ENCODE results near the gene PTAFR. TPM values are rescaled to one million over a fixed set of nuclear protein-coding genes. Genes with fewer than 3 reads are reported as not detected.
A peak's percentile ranks its signal among the peaks of the same experiment; 100 is the strongest.

Gene PTAFR
- total and polyA plus RNA-seq, 2 of the 8 experiments (the other 6 are each of a cell fraction or from before 2014, with no cell fraction given): 1.2 to 4.9 TPM

DNA sequence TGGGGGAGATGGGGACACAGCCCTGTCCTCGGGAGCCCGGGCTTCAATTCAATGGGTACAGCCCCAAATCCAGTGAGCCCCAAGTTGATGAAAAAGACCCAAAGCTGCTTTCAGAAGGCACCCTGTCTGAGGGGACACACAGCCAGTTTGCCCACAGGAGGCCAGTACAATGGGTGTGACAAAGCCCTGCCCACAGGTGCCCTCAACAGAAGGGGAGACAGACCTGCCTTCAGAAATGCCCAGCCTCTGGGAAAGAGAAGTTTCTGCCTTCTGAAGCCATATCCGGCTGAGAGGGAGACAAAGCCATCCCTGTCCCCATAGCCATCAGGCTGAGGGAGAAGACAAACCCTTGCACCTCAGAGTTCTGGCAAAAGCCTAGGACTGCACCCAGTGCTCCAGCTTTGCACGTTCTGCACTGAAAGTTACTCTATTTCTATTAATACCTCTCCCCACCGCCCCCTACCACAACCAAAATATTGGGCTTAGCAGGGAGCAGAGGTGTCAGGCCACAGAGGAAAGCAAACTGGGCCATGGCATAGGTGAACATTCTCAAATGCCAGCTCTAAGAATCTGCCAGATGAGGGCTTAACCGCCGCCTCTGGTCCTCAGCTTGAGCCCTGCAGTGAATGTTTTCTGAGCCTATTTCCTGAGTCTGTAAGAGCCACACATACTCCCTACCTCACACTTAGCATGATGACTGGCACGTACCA is 18.0 kb upstream of the PTAFR start:
- ChIA-PET POLR2A (ENCODE audit: partially characterized antibody) (interaction anchor here (0.8 to 2.1 kb wide), 7 partner anchors 26 to 311 kb away, joined by 3 to 6 read pairs (median 3); partner anchors contain the start of genes EYA3, RCC1, SESN2 and XKR8), CTCF (ENCODE audit: partially characterized antibody) (interaction anchor here (1.0 to 2.8 kb wide), 10 partner anchors 14 to 103 kb away, joined by 3 to 17 read pairs (median 4); no protein-coding TSS in a partner anchor)
- 84% methylated on average over 8 of the region's 8 CpGs; no CpG with 5 or more reads in 1 of the 2 experiments for WGBS, 2 experiments (ENCODE audit: extremely low coverage in 1 of 2, insufficient coverage in 1 of 2, insufficient read length in 1 of 2, insufficient replicate concordance in 2 of 2, low coverage in 1 of 2, low lambda C conversion rate in 2 of 2, missing lambda C conversion rate in 1 of 2)
- no peak for TF ChIP-seq CBX5 (IDR thresholded peaks at IDR 0.05; ENCODE audit: low read depth, low read length)
- TF ChIP-seq, protein P1, sequence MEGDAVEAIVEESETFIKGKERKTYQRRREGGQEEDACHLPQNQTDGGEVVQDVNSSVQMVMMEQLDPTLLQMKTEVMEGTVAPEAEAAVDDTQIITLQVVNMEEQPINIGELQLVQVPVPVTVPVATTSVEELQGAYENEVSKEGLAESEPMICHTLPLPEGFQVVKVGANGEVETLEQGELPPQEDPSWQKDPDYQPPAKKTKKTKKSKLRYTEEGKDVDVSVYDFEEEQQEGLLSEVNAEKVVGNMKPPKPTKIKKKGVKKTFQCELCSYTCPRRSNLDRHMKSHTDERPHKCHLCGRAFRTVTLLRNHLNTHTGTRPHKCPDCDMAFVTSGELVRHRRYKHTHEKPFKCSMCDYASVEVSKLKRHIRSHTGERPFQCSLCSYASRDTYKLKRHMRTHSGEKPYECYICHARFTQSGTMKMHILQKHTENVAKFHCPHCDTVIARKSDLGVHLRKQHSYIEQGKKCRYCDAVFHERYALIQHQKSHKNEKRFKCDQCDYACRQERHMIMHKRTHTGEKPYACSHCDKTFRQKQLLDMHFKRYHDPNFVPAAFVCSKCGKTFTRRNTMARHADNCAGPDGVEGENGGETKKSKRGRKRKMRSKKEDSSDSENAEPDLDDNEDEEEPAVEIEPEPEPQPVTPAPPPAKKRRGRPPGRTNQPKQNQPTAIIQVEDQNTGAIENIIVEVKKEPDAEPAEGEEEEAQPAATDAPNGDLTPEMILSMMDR (IDR thresholded peaks at IDR 0.05; ENCODE audit: control extremely low read depth in 1 of 3, insufficient read depth in 1 of 3, low read depth in 1 of 3, low read length in 3 of 3): no peak

More for the DNA sequence above, 18.0 kb upstream of the PTAFR start:
- Histone ChIP-seq H4K91ac (replicated peaks; ENCODE audit: insufficient read length, low read length) (no peak overlapping the region), H3K4me1 (replicated peaks in 1 of 4; ENCODE audit: control insufficient read depth in 3 of 4, insufficient read depth in 4 of 4, low read length in 3 of 4) (peaks cover 11 to 34% (median 22%) of the 10 kb centered on the region in 4 experiments), H4K5ac (ENCODE audit: insufficient read length, low read depth, low read length) (no peak overlapping the region), H4K20me1 (replicated peaks in 1 of 2; ENCODE audit: control insufficient read depth in 1 of 2, insufficient read depth in 2 of 2, low read length in 2 of 2) (no peaks in the 10 kb centered on the region), H2BK5ac (ENCODE audit: low read depth, low read length) (no peak overlapping the region; the same call in 1 of the 2 replicates), H3K9ac (replicated peaks in 1 of 4; ENCODE audit: extremely low read depth in 1 of 4, low read depth in 3 of 4, low read length in 3 of 4) (no peak overlapping the region), H3K18ac (ENCODE audit: extremely low read depth, low read length) (no peak overlapping the region), H3K56ac (replicated peaks; ENCODE audit: insufficient read length, low read depth, low read length) (no peak overlapping the region), H3K14ac (ENCODE audit: insufficient read length) (no peak overlapping the region), H2BK20ac (ENCODE audit: low read length) (no peak overlapping the region), H2AFZ (ENCODE audit: low read length) (no peak overlapping the region), H2BK120ac (replicated peaks; ENCODE audit: low read depth, low read length) (no peak overlapping the region), H3K27ac (ENCODE audit: low read depth, low read length) (no peak overlapping the region), H2BK15ac (ENCODE audit: low read length) (no peak overlapping the region), H3K9me3 (ENCODE audit: insufficient read depth in 2 of 2, low read depth in 1 of 2, low read length in 1 of 2) (no peaks in the 10 kb centered on the region), H3K27me3 (replicated peaks in 1 of 4; ENCODE audit: control insufficient read depth in 3 of 4, extremely low read depth in 1 of 4, insufficient read depth in 3 of 4, low read length in 3 of 4) (no peaks in the 10 kb centered on the region), H3K4me2 (ENCODE audit: insufficient read depth in 1 of 2, low read depth in 2 of 2, low read length in 2 of 2) (no peak overlapping the region), H2AK5ac (ENCODE audit: low read depth, low read length) (no peak overlapping the region; the same call in 1 of the 2 replicates), H2BK12ac (ENCODE audit: low read depth, low read length) (no peak overlapping the region), H3K4ac (replicated peaks; ENCODE audit: insufficient read length, low read depth, low read length) (no peak overlapping the region), H3K23ac (ENCODE audit: insufficient read length) (no peak overlapping the region), H3K36me3 (ENCODE audit: control insufficient read depth in 2 of 4, insufficient read depth in 4 of 4, low read length in 3 of 4) (peaks cover 4 to 12% (median 6%) of the 10 kb centered on the region in 4 experiments; a peak in 7 of 8 replicates), H3K23me2 (ENCODE audit: low read depth, low read length) (peaks cover 5% of the 10 kb centered on the region; the same call in 1 of the 2 replicates), H3K4me3 (ENCODE audit: extremely low read depth in 1 of 4, insufficient read depth in 2 of 4, low read depth in 3 of 4, low read length in 4 of 4) (no peak overlapping the region), H4K8ac (ENCODE audit: extremely low read depth, insufficient read depth, low read length) (peak overlapping the region; percentile 9; the same call in 1 of the 2 replicates), H3K79me1 (ENCODE audit: low read depth, low read length) (no peaks in the 10 kb centered on the region; the same call in 1 of the 2 replicates), H3K79me2 (ENCODE audit: control insufficient read depth in 1 of 2, insufficient read depth in 2 of 2, low read length in 2 of 2) (no peaks in the 10 kb centered on the region)
- DNase-seq (ENCODE audit: low read depth in 1 of 2, low spot score in 2 of 2): no peak
- FAIRE-seq: no peak
